GM15510 (cell line): ENCODE measurements around the gene L2HGDH.

Experiments used
- POLR2A ChIP-seq: IDR thresholded peaks from 3 replicates; pipeline ENCODE4 v1.6.1; 2011; ENCODE audit warnings: borderline replicate concordance; ENCODE audit not compliant: insufficient read length; ENCODE audit errors: extremely low read depth

Gene L2HGDH

DNA sequence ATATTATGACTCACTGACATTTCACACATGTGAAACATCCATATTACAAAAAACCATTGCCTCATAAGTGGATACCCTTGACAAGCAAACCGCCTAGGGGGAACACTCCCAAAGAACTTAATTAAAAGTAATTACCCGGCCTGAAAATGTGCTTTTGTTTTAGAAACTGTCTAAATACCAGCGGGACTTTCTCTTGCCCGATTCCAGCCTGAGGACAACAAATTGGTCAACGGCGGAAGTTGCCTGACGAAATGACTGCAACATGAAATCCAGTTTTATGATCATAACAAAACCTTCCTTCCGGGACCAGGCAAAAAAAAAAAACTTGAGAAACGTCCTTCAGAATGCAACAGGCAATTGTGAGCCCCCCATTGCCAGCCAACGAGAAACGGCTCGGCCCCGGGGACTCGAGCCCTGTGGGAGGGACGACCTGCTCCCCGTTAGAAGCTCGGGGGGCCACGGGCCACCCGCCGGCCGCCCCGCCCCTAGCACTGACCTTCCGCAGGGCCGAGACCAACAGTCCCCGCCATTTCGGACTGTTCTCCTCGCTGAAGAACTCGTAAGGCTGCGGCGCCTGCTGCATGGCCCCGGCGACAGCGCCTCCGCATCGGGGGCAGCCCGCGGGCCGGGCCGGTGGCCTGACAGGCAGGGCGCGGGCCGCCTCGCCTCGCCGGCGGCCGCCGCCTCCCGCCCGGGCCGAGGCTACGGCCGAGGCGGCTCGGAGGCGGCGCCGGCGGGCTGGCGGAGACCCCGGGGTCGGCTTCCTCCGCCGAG is 81.1 kb downstream of the L2HGDH start:
- no peak for TF ChIP-seq POLR2A

GRCh38 chr14:50230401-50230700 is 81.7 kb downstream of the L2HGDH start:
- no peak for TF ChIP-seq POLR2A

DNA sequence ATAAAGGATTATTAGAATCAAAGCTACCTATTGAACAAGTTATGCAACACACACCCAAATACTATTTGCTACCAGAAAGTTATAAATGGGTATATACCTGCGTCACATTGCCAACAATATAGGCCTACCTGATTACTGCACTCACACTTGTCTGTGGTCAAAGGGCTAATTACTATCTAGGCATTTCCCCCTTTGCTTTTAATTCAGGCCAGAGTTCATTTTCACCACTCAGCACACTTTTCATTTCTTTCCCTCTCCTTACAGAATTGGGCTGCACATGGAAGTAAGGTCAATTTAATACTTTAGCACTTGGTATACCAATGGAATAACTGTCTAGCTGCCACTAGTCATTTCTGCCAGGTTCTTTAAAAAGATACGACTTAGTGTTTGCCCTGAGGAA is 82.3 kb downstream of the L2HGDH start:
- TF ChIP-seq POLR2A: no peak

DNA sequence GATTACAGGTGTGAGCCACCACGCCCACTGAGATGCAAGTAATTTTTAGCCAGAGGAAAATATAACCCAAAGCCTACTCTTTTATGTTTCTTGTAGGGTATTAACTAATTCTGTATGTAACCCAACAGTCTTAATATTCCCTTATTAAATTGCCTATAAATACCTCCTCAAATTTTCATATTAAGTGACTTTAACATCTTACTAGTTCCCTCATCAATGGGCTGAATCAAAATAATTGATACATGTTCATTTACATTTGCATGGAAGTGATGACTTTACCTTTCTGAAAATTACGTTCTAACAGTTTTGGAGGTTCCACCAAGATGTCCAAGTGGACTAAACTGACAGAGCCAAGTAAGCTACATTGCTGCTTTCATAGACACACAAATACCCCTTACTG is 83.7 kb downstream of the L2HGDH start:
- no peak for TF ChIP-seq POLR2A

- TF ChIP-seq POLR2A: no peak
These were observed 86.1 kb downstream of the L2HGDH start for GRCh38 chr14:50225974-50226297.

- no peak for TF ChIP-seq POLR2A
These were observed 86.7 kb downstream of the L2HGDH start for GRCh38 chr14:50225067-50225973.

- no peak for TF ChIP-seq POLR2A
These were observed 89.9 kb downstream of the L2HGDH start for GRCh38 chr14:50222055-50222613.

- TF ChIP-seq POLR2A: no peak
These were observed 93.5 kb downstream of the L2HGDH start for GRCh38 chr14:50218501-50218900.

DNA sequence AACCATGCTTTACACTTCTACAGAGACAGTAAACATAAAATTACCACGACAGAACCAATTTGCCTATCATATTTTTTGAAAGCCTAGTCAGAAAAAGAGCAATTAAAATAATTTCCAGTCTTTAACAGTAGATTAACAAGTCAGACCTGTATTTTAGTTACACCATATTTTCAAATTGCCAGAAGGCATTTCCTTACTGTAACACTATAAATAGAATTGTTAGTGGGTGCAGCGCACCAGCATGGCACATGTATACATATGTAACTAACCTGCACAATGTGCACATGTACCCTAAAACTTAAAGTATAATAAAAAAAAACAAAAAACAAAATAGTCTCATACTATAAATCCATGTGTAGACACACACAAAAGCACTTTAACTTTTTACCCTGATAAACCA is 96.6 kb downstream of the L2HGDH start:
- TF ChIP-seq POLR2A: no peak

GRCh38 chr14:50213795-50214194 is 98.2 kb downstream of the L2HGDH start:
- no peak for TF ChIP-seq POLR2A

DNA sequence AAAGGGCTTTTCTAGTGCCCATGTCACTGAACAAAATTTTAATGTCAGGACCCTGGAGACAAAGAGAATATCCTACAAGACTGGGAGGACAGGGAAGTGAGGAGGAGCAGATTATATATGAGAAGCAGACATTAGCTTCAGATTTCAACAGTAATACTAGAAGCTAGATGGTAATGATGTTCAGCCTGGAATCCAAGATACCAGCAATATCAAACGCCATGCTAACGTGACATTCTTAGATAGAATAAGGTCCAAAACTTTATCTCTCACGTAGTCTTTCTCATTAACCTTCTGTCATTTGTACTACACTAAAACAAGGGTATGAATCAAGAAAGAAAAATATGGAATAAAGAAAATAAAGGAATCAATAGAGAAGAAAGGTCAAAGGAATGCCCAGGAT is 99.3 kb downstream of the L2HGDH start:
- no peak for TF ChIP-seq POLR2A

GRCh38 chr14:50210074-50210473 is 102.0 kb downstream of the L2HGDH start:
- no peak for TF ChIP-seq POLR2A

GRCh38 chr14:50198499-50198898 is 113.5 kb downstream of the L2HGDH start:
- no peak for TF ChIP-seq POLR2A

DNA sequence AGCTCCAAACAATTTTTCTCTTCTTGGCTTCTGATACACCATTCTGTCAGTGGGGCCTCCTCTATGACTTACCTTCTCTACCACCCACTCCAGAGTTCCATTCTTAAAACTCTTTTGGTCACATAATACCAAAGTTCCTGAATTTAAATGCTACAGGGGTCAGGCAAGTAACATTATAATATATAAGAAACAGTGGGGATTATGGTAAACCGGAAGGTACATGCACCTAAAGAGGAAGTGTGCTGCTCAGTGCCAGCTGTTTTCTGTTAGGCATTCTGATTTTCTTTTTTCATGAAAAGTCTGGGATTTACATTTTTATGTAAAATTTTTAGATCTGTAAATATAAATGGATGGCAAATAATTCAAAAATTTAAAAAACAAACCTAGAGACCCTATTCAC is 120.5 kb downstream of the L2HGDH start:
- no peak for TF ChIP-seq POLR2A
